Fibroblast of lung (primary cell): Measurements from ENCODE around the gene ROBO1. TPM values are rescaled to one million over a fixed set of nuclear protein-coding genes. Genes with fewer than 3 reads are reported as not detected.

Experiments
- DNase-seq, 2 donors: peaks; one replicate each; pipeline versions ENCODE4 v3.0.0 to v3.0.0-alpha.2; 2010; ENCODE audit warnings: low read depth in 2 of 2
- H2AFZ ChIP-seq: 2 replicates; pipeline ENCODE4 v1.5.1; 2012; ENCODE audit warnings: low read length, control low read depth, inconsistent platforms
- H3K27ac ChIP-seq: 2 replicates; pipeline ENCODE4 v1.5.1; 2011; ENCODE audit warnings: low read length, control low read depth; ENCODE audit not compliant: insufficient read depth
- H3K27me3 ChIP-seq: 2 replicates; pipeline ENCODE4 v1.5.1; 2011; ENCODE audit warnings: mild to moderate bottlenecking, low read length; ENCODE audit not compliant: control insufficient read depth, insufficient read depth
- H3K36me3 ChIP-seq: 2 replicates; pipeline ENCODE4 v1.5.1; 2011; ENCODE audit warnings: low read length; ENCODE audit not compliant: control insufficient read depth, insufficient read depth
- H3K4me1 ChIP-seq: 2 replicates; pipeline ENCODE4 v1.5.1; 2011; ENCODE audit warnings: low read length; ENCODE audit not compliant: control insufficient read depth, insufficient read depth; ENCODE audit errors: extremely low read depth
- H3K4me2 ChIP-seq: 2 replicates; pipeline ENCODE4 v1.5.1; 2011; ENCODE audit warnings: low read length, control low read depth; ENCODE audit not compliant: insufficient read depth; ENCODE audit errors: extremely low read depth
- H3K4me3 ChIP-seq, 4 experiments: fragments of 200-600 bp in 1 of 4; sonication (generic) in 1 of 4; replicated peaks in 1 of 4; 2 replicates each; pipeline ENCODE4 v1.5.1; 2011 to 2016; ENCODE audit warnings: low read length in 4 of 4, low read depth in 3 of 4, mild to moderate bottlenecking in 3 of 4, control low read depth in 2 of 4, inconsistent platforms in 1 of 4, mixed read lengths in 1 of 4; ENCODE audit not compliant: insufficient read depth in 1 of 4; ENCODE audit errors: control extremely low read depth in 1 of 4
- H3K79me2 ChIP-seq: 2 replicates; pipeline ENCODE4 v1.5.1; 2012; ENCODE audit warnings: mild to moderate bottlenecking, low read length, inconsistent platforms; ENCODE audit not compliant: control insufficient read depth, insufficient read depth
- H3K9ac ChIP-seq: 2 replicates; pipeline ENCODE4 v1.5.1; 2011; ENCODE audit warnings: mild to moderate bottlenecking, low read length, control low read depth; ENCODE audit not compliant: insufficient read depth
- H3K9me3 ChIP-seq: 2 replicates; pipeline ENCODE4 v1.5.1; 2012; ENCODE audit warnings: low read depth, low read length; ENCODE audit not compliant: control insufficient read depth, insufficient read depth
- H4K20me1 ChIP-seq: 2 replicates; pipeline ENCODE4 v1.5.1; 2011; ENCODE audit warnings: low read length; ENCODE audit not compliant: control insufficient read depth, insufficient read depth; ENCODE audit errors: extremely low read depth
- CTCF ChIP-seq, 2 donors: IDR thresholded peaks in 1 of 2; conservative IDR thresholded peaks in 1 of 2; 1 replicate in 1 of 2; 2 replicates in 1 of 2; pipeline ENCODE4 v1.5.1; 2011 to 2012; ENCODE audit warnings: low read length in 2 of 2, control low read depth in 1 of 2, inconsistent platforms in 1 of 2, low read depth in 1 of 2, mild to moderate bottlenecking in 1 of 2
- EZH2 ChIP-seq: IDR thresholded peaks from 2 replicates; pipeline ENCODE4 v1.5.1; 2012; ENCODE audit warnings: low read length, control low read depth, mild to moderate bottlenecking; ENCODE audit errors: missing control alignments
- polyA plus RNA-seq, 2 donors: library from polyadenylated mRNA; depleted of rRNA in 1 of 2; stranded (reverse) in 1 of 2; unstranded in 1 of 2; fragments of >200 nt; gene quantifications; 2 replicates each; pipeline ENCODE4 v1.2.1, GENCODE V29; 2011 to 2012; ENCODE audit warnings: missing spikeins in 1 of 2
- total RNA-seq: library from RNA; depleted of rRNA; stranded (reverse); fragments of >200 nt; gene quantifications from 2 replicates; pipeline ENCODE4 v1.2.1, GENCODE V29; 2014

Gene ROBO1
- total and polyA plus RNA-seq, 2 donors (not counting 1 experiment from before 2014, with no cell fraction given), result 53.8 to 104 TPM

GRCh38 chr3:78839693-78840092 is 928.1 kb downstream of the ROBO1 start:
- TF ChIP-seq CTCF (conservative IDR thresholded peaks at IDR 0.05 in 1 of 2, IDR thresholded peaks at IDR 0.05 in 1 of 2; ENCODE audit: low read depth in 1 of 2, low read length in 2 of 2), result no peak
- no peak for TF ChIP-seq EZH2
- H3K4me3 ChIP-seq, result no peak overlapping the region
- H3K27ac ChIP-seq, result no peak overlapping the region
- peak overlapping the region; percentile 29 for H3K4me2 ChIP-seq
- no peaks in the 10 kb centered on the region for H3K36me3 ChIP-seq
- H3K4me1 ChIP-seq, result no peaks in the 10 kb centered on the region
- H3K9ac ChIP-seq, result no peak overlapping the region
- H3K27me3 ChIP-seq, result no peaks in the 10 kb centered on the region
- no peaks in the 10 kb centered on the region for H3K79me2 ChIP-seq
- no peak overlapping the region for H2AFZ ChIP-seq
- DNase-seq, result peak; percentile 13 to 42
- no peaks in the 10 kb centered on the region for H4K20me1 ChIP-seq
- no peaks in the 10 kb centered on the region for H3K9me3 ChIP-seq

- Histone ChIP-seq H3K27me3 (no peaks in the 10 kb centered on the region), H3K36me3 (no peaks in the 10 kb centered on the region), H3K4me3 (no peak overlapping the region), H2AFZ (no peak overlapping the region), H3K4me1 (no peaks in the 10 kb centered on the region), H3K27ac (no peak overlapping the region), H3K4me2 (no peak overlapping the region), H4K20me1 (no peaks in the 10 kb centered on the region), H3K9me3 (no peaks in the 10 kb centered on the region), H3K79me2 (no peaks in the 10 kb centered on the region), H3K9ac (no peak overlapping the region)
- TF ChIP-seq CTCF (conservative IDR thresholded peaks at IDR 0.05 in 1 of 2, IDR thresholded peaks at IDR 0.05 in 1 of 2; ENCODE audit: low read depth in 1 of 2, low read length in 2 of 2), result no peak
- no peak for TF ChIP-seq EZH2
- no peak for DNase-seq
Measured at GRCh38 chr3:78838362-78838761, 929.4 kb downstream of the ROBO1 start.

GRCh38 chr3:78834910-78835309 is 932.9 kb downstream of the ROBO1 start:
- no peaks in the 10 kb centered on the region for H3K36me3 ChIP-seq
- H3K4me2 ChIP-seq, result no peak overlapping the region
- H3K79me2 ChIP-seq, result no peaks in the 10 kb centered on the region
- DNase-seq, result no peak
- H3K27me3 ChIP-seq, result no peaks in the 10 kb centered on the region
- no peaks in the 10 kb centered on the region for H3K9me3 ChIP-seq
- no peaks in the 10 kb centered on the region for H4K20me1 ChIP-seq
- H3K27ac ChIP-seq, result no peak overlapping the region
- H3K4me3 ChIP-seq, result no peak overlapping the region
- no peak overlapping the region for H3K9ac ChIP-seq
- no peak for TF ChIP-seq CTCF (conservative IDR thresholded peaks at IDR 0.05 in 1 of 2, IDR thresholded peaks at IDR 0.05 in 1 of 2; ENCODE audit: low read depth in 1 of 2, low read length in 2 of 2)
- no peak for TF ChIP-seq EZH2
- no peak overlapping the region for H2AFZ ChIP-seq
- no peaks in the 10 kb centered on the region for H3K4me1 ChIP-seq
